Heart left ventricle (tissue), 13 donors: ENCODE measurements around the gene SOHLH1.

Experiments used
- POLR2A ChIP-seq, 2 donors: fragments of 450-650 bp; IDR thresholded peaks; one replicate each; pipeline ENCODE4 v1.6.1; 2017; ENCODE audit warnings: antibody characterized with exemption in 2 of 2, mild to moderate bottlenecking in 2 of 2, moderate library complexity in 2 of 2
- TF ChIP-seq, protein P1 (sequence below), 12 donors: fragments of 200-600 bp; sonication (generic) in 4 of 12; IDR thresholded peaks; one replicate each; pipeline versions ENCODE4 v1.5.0 to v1.8.0; 2018 to 2022; ENCODE audit warnings: antibody characterized with exemption in 12 of 12, mild to moderate bottlenecking in 5 of 12
- donor health status: ischemic (EF 13 %, LVEDD 7.1; RV severe dilation, severe dysfunction).
- donor health status: DM: no; HTN: yes; CAD: no.
- donor health status: DM: no; HTN: no; CAD: no.
- donor health status: ischemic (EF 25% LVEDD 6.9; RV normal size, moderate dysfunction).
- donor health status: ischemic (EF 25% LVEDD 5.7; RV mildly dilated, moderate dysfunction).
- donor health status: ischemic (EF 35%, LVEDD 5.7; RV mildly dilated, moderate dysfunction).
- donor health status: nonischemic (EF 11% LVEDD 7.7; RV severe dilation, severe dysfunction).
- donor health status: DM: yes; HTN: yes; CAD: no.
- donor health status: PGD.
- donor health status: ischemic (EF 29% LVEDD 5.4; RV normal size, mild dysfunction).
- donor health status: nonischemic (EF 23%, LVEDD 6.1; RV moderate dilation, normal function).

DNA sequence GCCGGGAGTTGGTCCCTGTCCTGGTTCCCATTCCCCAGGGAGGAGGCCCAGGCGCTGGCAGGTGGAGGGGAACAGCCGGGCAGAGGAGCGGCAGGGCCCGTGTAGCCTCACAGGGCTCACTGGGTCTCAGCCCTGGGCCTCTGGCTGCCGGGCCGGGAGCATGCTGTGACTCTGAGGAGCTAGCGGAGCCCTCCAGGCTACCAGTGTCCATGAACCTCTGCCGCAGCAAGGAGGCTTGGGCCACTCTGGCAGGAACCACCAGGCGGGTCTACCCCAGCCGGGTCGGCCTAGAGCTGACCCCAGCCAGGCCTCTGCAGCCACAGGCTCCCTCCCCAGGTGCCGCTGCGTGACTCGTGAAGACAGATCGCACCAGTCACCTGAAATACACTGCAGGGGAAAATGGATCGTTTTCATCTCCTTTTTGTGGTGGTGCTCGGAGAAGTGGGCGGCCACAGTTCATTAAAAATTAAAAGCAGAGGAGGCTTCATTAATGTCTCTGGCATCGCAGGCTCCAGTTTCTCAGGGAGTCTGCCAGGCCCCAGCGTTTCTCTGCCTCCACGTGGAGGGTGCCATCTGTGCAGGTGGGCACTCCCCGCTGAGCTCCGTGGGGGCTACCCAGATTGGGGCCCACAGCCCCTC lies 46.5 kb upstream of the SOHLH1 start:
- TF ChIP-seq, protein P1, sequence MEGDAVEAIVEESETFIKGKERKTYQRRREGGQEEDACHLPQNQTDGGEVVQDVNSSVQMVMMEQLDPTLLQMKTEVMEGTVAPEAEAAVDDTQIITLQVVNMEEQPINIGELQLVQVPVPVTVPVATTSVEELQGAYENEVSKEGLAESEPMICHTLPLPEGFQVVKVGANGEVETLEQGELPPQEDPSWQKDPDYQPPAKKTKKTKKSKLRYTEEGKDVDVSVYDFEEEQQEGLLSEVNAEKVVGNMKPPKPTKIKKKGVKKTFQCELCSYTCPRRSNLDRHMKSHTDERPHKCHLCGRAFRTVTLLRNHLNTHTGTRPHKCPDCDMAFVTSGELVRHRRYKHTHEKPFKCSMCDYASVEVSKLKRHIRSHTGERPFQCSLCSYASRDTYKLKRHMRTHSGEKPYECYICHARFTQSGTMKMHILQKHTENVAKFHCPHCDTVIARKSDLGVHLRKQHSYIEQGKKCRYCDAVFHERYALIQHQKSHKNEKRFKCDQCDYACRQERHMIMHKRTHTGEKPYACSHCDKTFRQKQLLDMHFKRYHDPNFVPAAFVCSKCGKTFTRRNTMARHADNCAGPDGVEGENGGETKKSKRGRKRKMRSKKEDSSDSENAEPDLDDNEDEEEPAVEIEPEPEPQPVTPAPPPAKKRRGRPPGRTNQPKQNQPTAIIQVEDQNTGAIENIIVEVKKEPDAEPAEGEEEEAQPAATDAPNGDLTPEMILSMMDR (IDR thresholded peaks at IDR 0.05), result no peak
- no peak for TF ChIP-seq POLR2A (IDR thresholded peaks at IDR 0.05)
